ENCODE measurements around the gene BCL11B.

Gene BCL11B

GRCh38 chr14:99250636-99251208 is 21.3 kb downstream of the BCL11B start:
- in situ Hi-C loops (cut with HindIII; ENCODE audit: low sequenced_read_pairs), result no loop called here
- DNase-seq (ENCODE audit: low read depth), result no peak
- H3K4me3 ChIP-seq (ENCODE audit: low read depth, low read length), result no peak overlapping the region
- TF ChIP-seq, protein P1, sequence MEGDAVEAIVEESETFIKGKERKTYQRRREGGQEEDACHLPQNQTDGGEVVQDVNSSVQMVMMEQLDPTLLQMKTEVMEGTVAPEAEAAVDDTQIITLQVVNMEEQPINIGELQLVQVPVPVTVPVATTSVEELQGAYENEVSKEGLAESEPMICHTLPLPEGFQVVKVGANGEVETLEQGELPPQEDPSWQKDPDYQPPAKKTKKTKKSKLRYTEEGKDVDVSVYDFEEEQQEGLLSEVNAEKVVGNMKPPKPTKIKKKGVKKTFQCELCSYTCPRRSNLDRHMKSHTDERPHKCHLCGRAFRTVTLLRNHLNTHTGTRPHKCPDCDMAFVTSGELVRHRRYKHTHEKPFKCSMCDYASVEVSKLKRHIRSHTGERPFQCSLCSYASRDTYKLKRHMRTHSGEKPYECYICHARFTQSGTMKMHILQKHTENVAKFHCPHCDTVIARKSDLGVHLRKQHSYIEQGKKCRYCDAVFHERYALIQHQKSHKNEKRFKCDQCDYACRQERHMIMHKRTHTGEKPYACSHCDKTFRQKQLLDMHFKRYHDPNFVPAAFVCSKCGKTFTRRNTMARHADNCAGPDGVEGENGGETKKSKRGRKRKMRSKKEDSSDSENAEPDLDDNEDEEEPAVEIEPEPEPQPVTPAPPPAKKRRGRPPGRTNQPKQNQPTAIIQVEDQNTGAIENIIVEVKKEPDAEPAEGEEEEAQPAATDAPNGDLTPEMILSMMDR (IDR thresholded peaks at IDR 0.05; ENCODE audit: low read depth, low read length, missing control alignments), result no peak

DNA sequence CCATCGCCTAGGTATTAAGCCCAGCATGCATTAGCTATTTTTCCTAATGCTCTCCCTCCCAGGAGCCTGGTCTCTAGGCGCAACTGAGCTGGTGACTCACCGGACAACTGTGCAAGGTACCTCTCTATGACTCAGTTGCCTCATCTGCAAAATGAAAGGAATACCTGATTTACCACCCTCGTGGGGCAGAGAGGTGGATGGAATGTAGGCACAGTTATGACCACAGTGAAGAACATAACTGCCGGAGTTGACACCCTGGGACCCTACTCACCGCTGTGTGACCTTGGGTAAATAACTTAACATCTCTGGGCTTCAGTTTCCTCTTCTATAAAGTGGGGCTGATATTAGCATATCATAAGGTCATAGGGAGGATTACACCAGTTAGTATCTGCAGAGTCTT is 22.6 kb downstream of the BCL11B start:
- no peak overlapping the region for H3K4me3 ChIP-seq (ENCODE audit: low read depth, low read length)
- in situ Hi-C loops (cut with HindIII; ENCODE audit: low sequenced_read_pairs), result no loop called here
- no peak for DNase-seq (ENCODE audit: low read depth)

GRCh38 chr14:99248761-99249171 is 23.2 kb downstream of the BCL11B start:
- DNase-seq (ENCODE audit: low read depth), result no peak
- no peak overlapping the region for H3K4me3 ChIP-seq (ENCODE audit: low read depth, low read length)
- in situ Hi-C loops (cut with HindIII; ENCODE audit: low sequenced_read_pairs), result no loop called here
- TF ChIP-seq, protein P1 (IDR thresholded peaks at IDR 0.05; ENCODE audit: low read depth, low read length, missing control alignments), result no peak

More for the DNA sequence above, 22.6 kb downstream of the BCL11B start:
- TF ChIP-seq, protein P1 (IDR thresholded peaks at IDR 0.05; ENCODE audit: low read depth, low read length, missing control alignments), result no peak

- DNase-seq (ENCODE audit: low read depth), result no peak
- TF ChIP-seq, protein P1 (IDR thresholded peaks at IDR 0.05; ENCODE audit: low read depth, low read length, missing control alignments), result no peak
- no peak overlapping the region for H3K4me3 ChIP-seq (ENCODE audit: low read depth, low read length)
- in situ Hi-C loops (cut with HindIII; ENCODE audit: low sequenced_read_pairs), result no loop called here
Observed at GRCh38 chr14:99247772-99248171, 24.2 kb downstream of the BCL11B start.

DNA sequence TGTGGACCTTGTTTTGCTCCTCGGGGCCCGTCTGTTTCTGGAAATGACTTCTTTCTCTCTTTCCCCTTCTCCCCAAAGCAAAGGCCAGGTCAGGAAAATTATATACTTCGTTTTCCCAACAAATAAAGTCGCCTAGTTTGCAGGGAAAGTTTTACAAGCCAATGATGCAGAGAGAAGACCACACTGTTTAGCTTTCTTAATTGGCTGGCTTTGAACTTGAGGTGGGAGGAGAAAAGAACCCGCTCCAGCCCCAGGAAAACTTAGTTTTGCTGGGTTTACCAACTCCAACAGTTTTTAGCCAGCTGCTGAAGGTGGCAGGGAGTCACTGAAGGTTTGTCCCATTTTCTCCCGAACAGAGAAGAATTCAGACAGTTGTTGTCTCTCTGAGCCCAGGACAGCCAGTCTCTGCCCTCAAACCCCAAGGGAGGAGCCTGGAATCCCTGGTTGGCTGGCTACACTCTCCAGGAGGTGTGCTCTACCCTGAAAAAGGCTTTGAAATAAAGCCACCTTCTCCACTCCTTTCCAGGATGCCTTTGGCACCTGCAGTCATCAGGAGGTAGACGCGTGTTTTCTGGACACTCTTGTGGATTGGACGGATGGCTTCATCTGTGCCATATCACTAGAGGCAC is 24.8 kb downstream of the BCL11B start:
- TF ChIP-seq, protein P1 (IDR thresholded peaks at IDR 0.05; ENCODE audit: low read depth, low read length, missing control alignments), result no peak
- no peak for DNase-seq (ENCODE audit: low read depth)
- in situ Hi-C loops (cut with HindIII; ENCODE audit: low sequenced_read_pairs), result no loop called here
- H3K4me3 ChIP-seq (ENCODE audit: low read depth, low read length), result no peak overlapping the region

GRCh38 chr14:99246536-99247097 is 25.4 kb downstream of the BCL11B start:
- in situ Hi-C loops (cut with HindIII; ENCODE audit: low sequenced_read_pairs), result no loop called here
- no peak for DNase-seq (ENCODE audit: low read depth)
- peak overlapping the region; percentile 24 for H3K4me3 ChIP-seq (ENCODE audit: low read depth, low read length)
- TF ChIP-seq, protein P1 (IDR thresholded peaks at IDR 0.05; ENCODE audit: low read depth, low read length, missing control alignments), result no peak
